Activated naive CD8-positive, alpha-beta T cell treated with anti-CD3 and anti-CD28 coated beads, Interleukin-2, amount 50 U/mL, for 24 hours (primary cell): ENCODE measurements around the gene ADAMTS7.
"Not testable (repeated sequence)": the region's sequence is repeated elsewhere in the genome, so short reads cannot be mapped to it uniquely, and the experiment has no call there.

Experiments used
- ATAC-seq: fragments of 150-1000 bp; cut with Tn5 transposase; one replicate; pipeline ENCODE4 v1.10.0; 2021
- DNase-seq: peaks from one replicate; pipeline ENCODE4 v3.0.0; 2021
- H3K27ac Mint-ChIP-seq: one replicate; pipeline ENCODE4 v1.8.0; 2021; ENCODE audit warnings: mild to moderate bottlenecking, mixed read lengths
- H3K27me3 Mint-ChIP-seq: one replicate; pipeline ENCODE4 v1.8.0; 2021; ENCODE audit warnings: mixed read lengths
- H3K36me3 Mint-ChIP-seq: one replicate; pipeline ENCODE4 v1.8.0; 2021; ENCODE audit warnings: low read depth, mixed read lengths
- H3K4me1 Mint-ChIP-seq: one replicate; pipeline ENCODE4 v1.8.0; 2021; ENCODE audit warnings: mixed read lengths
- H3K4me3 Mint-ChIP-seq: one replicate; pipeline ENCODE4 v1.8.0; 2021; ENCODE audit warnings: mild to moderate bottlenecking, moderate library complexity, mixed read lengths
- H3K9me3 Mint-ChIP-seq: one replicate; pipeline ENCODE4 v1.8.0; 2021; ENCODE audit warnings: mixed read lengths

The ADAMTS7 gene

GRCh38 chr15:78779176-78779785 lies 32.0 kb downstream of the ADAMTS7 start:
- H3K36me3 Mint-ChIP-seq, H3K27me3 Mint-ChIP-seq, H3K9me3 Mint-ChIP-seq, ATAC-seq, H3K27ac Mint-ChIP-seq, H3K4me1 Mint-ChIP-seq, DNase-seq, H3K4me3 Mint-ChIP-seq: not testable (repeated sequence)

- Mint-ChIP-seq H3K4me1 (no peaks in the 10 kb centered on the region), H3K4me3 (no peak overlapping the region), H3K27me3 (no peaks in the 10 kb centered on the region), H3K27ac (no peak overlapping the region), H3K9me3 (no peaks in the 10 kb centered on the region), H3K36me3 (no peaks in the 10 kb centered on the region)
- DNase-seq (no peak), ATAC-seq (no peak)
These were observed 32.8 kb downstream of the ADAMTS7 start for GRCh38 chr15:78778422-78778821.

DNA sequence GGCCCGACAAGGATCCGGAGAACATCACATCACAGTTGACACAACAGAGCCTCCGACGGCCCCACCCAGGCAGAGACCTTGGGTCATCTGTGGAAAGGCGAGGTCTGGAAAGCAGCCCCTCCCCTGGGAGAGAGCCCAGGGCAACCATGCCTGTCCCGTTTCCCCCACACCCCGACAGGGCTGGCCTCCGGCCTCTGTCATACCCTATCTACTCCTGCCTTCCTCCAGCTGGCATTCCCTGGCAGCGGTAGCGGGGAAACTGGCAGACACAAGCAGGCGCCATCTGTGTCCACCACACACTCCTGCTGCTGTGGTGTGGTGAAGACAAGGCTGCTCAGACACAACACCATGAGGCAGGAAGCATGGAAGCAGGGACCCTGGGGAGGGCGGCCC lies 33.3 kb downstream of the ADAMTS7 start:
- not testable (repeated sequence) for ATAC-seq, H3K36me3 Mint-ChIP-seq, H3K9me3 Mint-ChIP-seq, H3K4me3 Mint-ChIP-seq, H3K27ac Mint-ChIP-seq, DNase-seq, H3K4me1 Mint-ChIP-seq, H3K27me3 Mint-ChIP-seq

DNA sequence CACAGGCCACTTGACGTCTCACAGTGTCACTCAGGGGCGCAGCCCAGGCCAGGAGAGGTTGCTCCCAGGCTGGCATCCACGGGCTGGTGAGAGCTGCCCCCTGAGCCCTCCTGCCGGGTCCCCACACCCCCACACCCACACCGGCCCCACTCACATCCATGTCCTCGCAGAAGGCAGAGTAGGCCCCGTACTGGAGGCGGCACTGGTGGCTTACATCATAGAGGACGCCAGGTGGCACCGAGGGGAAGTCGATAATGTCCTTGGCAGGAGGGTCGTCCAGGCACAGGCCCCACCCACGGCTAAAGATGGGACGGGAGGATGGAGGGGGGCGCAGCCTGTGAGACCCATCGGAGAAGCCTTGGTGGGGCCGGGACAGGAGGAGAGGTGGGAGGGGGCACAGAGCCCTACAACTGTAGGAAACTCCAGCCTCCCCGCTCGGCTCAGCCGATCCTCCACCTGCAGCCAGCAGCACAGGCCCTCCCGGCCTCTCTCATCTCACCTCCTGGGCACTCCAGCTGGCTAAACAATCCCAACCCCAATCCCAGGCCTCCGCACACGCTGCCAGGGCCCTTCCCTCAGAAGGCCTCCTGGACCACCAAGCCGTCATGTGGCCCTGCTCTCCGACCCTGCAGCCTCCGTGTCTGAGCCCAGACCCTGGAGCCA lies 33.8 kb downstream of the ADAMTS7 start:
- H3K36me3 Mint-ChIP-seq, H3K4me1 Mint-ChIP-seq, H3K9me3 Mint-ChIP-seq, DNase-seq, H3K27ac Mint-ChIP-seq, ATAC-seq, H3K27me3 Mint-ChIP-seq, H3K4me3 Mint-ChIP-seq: not testable (repeated sequence)

GRCh38 chr15:78776046-78776925 lies 35.0 kb downstream of the ADAMTS7 start:
- H3K4me1 Mint-ChIP-seq, H3K27me3 Mint-ChIP-seq, DNase-seq, H3K27ac Mint-ChIP-seq, H3K9me3 Mint-ChIP-seq, H3K36me3 Mint-ChIP-seq, H3K4me3 Mint-ChIP-seq: not testable (repeated sequence)
- ATAC-seq = peak; percentile 17

- Mint-ChIP-seq H3K4me1 (no peaks in the 10 kb centered on the region), H3K4me3 (no peak overlapping the region), H3K36me3 (no peaks in the 10 kb centered on the region), H3K9me3 (no peaks in the 10 kb centered on the region), H3K27me3 (no peaks in the 10 kb centered on the region), H3K27ac (no peak overlapping the region)
- ATAC-seq = no peak
- DNase-seq = no peak
These were observed 35.8 kb downstream of the ADAMTS7 start for GRCh38 chr15:78775472-78775871.

GRCh38 chr15:78774451-78774990 lies 36.7 kb downstream of the ADAMTS7 start:
- not testable (repeated sequence) for ATAC-seq, H3K27me3 Mint-ChIP-seq

GRCh38 chr15:78773765-78774450 lies 37.4 kb downstream of the ADAMTS7 start:
- H3K9me3 Mint-ChIP-seq, H3K27me3 Mint-ChIP-seq, DNase-seq, ATAC-seq, H3K4me1 Mint-ChIP-seq, H3K36me3 Mint-ChIP-seq, H3K4me3 Mint-ChIP-seq, H3K27ac Mint-ChIP-seq: not testable (repeated sequence)

More at GRCh38 chr15:78774451-78774990, 36.7 kb downstream of the ADAMTS7 start:
- not testable (repeated sequence) for H3K9me3 Mint-ChIP-seq, H3K27ac Mint-ChIP-seq, H3K4me3 Mint-ChIP-seq, DNase-seq, H3K36me3 Mint-ChIP-seq, H3K4me1 Mint-ChIP-seq

DNA sequence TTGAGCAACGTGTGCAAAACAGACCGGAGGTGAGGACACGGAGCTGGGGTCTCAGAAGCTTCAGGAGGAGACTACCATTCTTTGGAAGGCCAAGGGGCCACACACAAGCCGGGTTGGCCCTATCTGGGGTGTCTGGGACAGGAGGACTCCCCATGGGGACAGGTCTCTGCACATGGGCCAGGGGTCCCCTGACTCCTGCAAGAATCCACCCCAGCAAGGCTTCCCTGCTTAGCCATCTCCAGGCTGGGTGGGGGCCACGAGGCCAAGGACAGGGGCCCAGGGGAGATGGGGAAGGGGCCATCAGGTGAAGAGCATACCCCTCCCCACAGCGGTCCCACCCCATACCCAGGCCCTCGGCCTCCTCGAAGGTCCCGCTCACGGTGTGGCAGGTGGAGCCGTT lies 38.5 kb downstream of the ADAMTS7 start:
- Mint-ChIP-seq H3K4me1 (no peaks in the 10 kb centered on the region), H3K27me3 (no peaks in the 10 kb centered on the region), H3K27ac (no peak overlapping the region), H3K9me3 (no peaks in the 10 kb centered on the region), H3K36me3 (no peaks in the 10 kb centered on the region), H3K4me3 (no peak overlapping the region)
- DNase-seq (no peak), ATAC-seq (no peak)

GRCh38 chr15:78771436-78772000 lies 39.7 kb downstream of the ADAMTS7 start:
- not testable (repeated sequence) for H3K27ac Mint-ChIP-seq, H3K27me3 Mint-ChIP-seq, ATAC-seq, H3K4me3 Mint-ChIP-seq, H3K36me3 Mint-ChIP-seq, H3K4me1 Mint-ChIP-seq, DNase-seq, H3K9me3 Mint-ChIP-seq

GRCh38 chr15:78771020-78771419 lies 40.2 kb downstream of the ADAMTS7 start:
- not testable (repeated sequence) for H3K36me3 Mint-ChIP-seq, H3K4me3 Mint-ChIP-seq, H3K4me1 Mint-ChIP-seq, H3K9me3 Mint-ChIP-seq, DNase-seq, ATAC-seq, H3K27me3 Mint-ChIP-seq, H3K27ac Mint-ChIP-seq

DNA sequence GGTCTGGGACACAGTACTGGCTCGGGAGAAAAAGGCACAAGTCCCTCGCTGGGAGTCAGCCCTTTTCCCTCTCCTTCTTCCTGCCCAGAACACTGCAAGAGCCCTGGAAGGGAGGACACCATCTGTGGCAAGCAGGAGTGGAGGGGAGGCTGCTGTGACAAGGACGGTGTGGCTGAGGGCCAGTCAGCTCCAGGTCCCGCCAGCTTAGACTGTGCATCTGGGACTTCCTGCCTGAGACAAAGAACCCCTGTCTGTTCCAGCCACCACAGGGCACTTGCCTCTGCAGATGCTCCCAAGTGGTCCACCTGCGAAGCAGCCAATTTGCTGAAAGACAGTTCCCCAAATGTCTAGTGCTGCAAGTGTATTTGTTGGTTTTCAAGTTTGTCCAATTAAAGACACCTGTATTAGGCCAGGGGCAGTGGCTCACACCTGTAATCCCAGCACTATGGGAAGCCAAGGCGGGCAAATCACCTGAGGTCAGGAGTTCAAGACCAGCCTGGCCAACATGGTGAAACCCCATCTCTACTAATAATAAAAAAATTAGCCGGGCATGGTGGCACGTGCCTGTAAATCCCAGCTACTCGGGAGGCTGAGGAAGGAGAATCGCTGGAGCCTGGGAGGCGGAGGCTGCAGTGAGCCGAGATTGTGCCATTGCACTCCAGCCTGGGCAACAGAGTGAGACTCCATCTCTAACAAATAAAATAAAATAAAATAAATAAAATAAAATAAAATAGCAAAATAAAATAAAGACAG lies 41.6 kb downstream of the ADAMTS7 start:
- H3K36me3 Mint-ChIP-seq, H3K27ac Mint-ChIP-seq, H3K9me3 Mint-ChIP-seq, ATAC-seq, H3K27me3 Mint-ChIP-seq, H3K4me1 Mint-ChIP-seq, DNase-seq, H3K4me3 Mint-ChIP-seq: not testable (repeated sequence)

DNA sequence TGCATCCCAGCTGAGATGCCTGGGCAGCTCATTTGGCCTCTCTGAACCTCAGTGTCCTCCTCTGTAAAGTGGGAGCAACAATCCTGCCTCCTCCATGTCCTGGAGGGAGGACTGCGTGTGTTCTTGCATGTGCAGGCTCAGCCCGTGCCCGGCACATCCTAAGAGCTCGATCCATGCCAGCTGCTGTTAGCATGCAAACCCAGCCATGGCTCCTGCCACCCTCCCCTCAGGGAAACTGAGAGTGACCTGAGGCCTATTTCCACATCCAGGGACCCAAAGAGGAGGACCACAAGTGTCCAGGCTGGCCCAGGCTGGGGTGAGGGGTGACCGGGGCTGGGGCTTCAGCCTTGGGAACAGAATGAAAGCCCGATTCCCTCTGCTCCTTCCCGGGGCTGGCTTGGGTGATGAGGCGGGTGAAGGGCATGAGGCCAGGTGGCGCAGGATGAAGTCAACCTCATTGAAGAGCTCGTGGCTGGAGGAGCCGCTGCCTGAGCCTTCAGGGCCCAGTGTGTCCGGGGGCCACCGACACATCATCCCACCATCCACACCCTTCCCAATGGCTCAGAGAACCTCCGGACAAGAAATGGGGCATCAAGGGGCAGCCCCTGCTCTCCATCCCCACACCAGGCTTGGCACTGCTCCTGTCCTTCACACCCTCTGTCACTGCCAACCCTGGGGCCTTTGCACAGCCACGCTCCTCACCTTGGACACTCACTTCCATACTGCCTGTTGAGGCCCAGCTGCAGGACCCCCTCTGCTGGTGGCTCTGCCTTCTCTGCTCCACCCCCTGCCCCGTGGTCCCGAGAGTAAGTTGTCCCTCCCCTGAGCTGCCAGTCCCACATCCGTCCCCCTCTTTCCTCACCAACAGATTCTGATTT lies 42.5 kb downstream of the ADAMTS7 start:
- Mint-ChIP-seq H3K36me3 (no peaks in the 10 kb centered on the region), H3K4me1 (no peaks in the 10 kb centered on the region), H3K27me3 (no peaks in the 10 kb centered on the region), H3K27ac (no peak overlapping the region), H3K4me3 (no peak overlapping the region), H3K9me3 (no peaks in the 10 kb centered on the region)
- DNase-seq (no peak), ATAC-seq (no peak)
